ENCODE results near the gene SNCG.

DNA sequence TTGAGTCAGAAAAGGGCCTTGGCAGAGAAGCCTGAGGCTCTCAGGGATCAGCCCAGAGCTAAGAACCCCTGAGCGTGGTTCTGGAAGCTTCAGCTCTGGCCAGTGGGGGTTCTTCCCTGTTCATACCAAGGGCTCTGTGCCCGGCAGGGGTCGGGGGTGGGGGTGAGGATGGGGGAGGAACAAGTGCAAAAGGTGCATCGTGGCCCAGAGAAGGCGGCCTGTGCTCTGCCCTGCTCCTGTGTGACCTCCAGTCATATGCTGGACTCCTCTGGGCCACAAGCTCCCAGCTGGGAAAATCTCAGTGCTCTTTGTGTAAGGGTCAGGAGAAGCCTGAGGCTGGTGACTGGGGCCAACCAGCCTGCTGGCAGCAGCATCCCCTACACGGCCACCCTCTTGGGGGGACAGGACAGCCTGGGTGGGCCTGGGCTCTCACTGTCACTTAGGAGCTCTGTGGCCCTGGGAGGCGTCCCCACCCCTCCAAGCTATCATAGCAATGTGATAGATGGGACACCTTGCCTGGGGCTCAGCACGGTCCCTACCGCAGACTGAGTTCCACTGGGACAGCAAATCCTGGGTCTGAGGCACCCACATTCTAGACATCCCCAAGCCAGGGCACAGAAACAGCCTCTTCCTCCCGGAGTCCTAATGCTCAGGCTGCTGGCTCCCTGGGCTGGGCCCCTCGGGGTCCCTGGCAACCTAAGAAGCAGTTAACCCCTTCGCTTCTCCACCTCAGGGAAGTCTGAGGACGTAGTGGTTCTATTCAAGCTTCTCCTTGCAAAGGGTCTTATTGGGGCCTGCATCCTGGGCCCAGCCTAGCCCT is 3.5 kb upstream of the SNCG start:
- TF ChIP-seq CTCF (IDR thresholded peaks at IDR 0.05) = no peak
- TF ChIP-seq POLR2A (IDR thresholded peaks at IDR 0.05) = no peak
